Body of pancreas (tissue), 4 donors: ENCODE data around the gene VCP. TPM values are rescaled to one million over a fixed set of nuclear protein-coding genes. Genes with fewer than 3 reads are reported as not detected.

ENCODE experiments used
- ATAC-seq: fragments of 150-250 bp; one replicate; pipeline ENCODE4 v1.9.1; 2016
- DNase-seq, 4 donors: peaks; one replicate each; pipeline ENCODE4 v3.0.0-alpha.2; 2019
- H3K27ac ChIP-seq, 4 donors: fragments of 200-600 bp; sonication (generic); 1 replicate in 3 of 4; 2 replicates in 1 of 4; pipeline versions ENCODE4 v1.5.1 to v1.6.1; 2016 to 2019; ENCODE audit warnings: mild to moderate bottlenecking in 1 of 4, mixed read lengths in 1 of 4, moderate library complexity in 1 of 4
- H3K27me3 ChIP-seq, 2 donors: fragments of 200-600 bp; sonication (generic); one replicate each; pipeline ENCODE4 v1.6.0; 2016; ENCODE audit warnings: mild to moderate bottlenecking in 1 of 2
- H3K36me3 ChIP-seq, 2 donors: fragments of 200-600 bp; sonication (generic); replicated peaks in 1 of 2; 2 replicates each; pipeline ENCODE4 v1.5.1; 2016; ENCODE audit warnings: low read depth in 2 of 2; ENCODE audit not compliant: insufficient read depth in 1 of 2
- H3K4me1 ChIP-seq: fragments of 200-600 bp; sonication (generic); one replicate; pipeline ENCODE4 v1.6.0; 2016
- H3K4me3 ChIP-seq, 2 donors: fragments of 200-600 bp; sonication (generic); 1 replicate in 1 of 2; 2 replicates in 1 of 2; pipeline ENCODE4 v1.5.1; 2016 to 2019
- H3K9me3 ChIP-seq, 3 donors: fragments of 200-600 bp; sonication (generic); 1 replicate in 2 of 3; 2 replicates in 1 of 3; pipeline ENCODE4 v1.5.1; 2016
- POLR2A ChIP-seq, 3 donors: fragments of 450-650 bp; IDR thresholded peaks; one replicate each; pipeline ENCODE4 v1.6.1; 2016; ENCODE audit warnings: antibody characterized with exemption in 3 of 3, mild to moderate bottlenecking in 2 of 3
- WGBS, 2 donors: methylation state at CpG; one replicate each; pipeline ENCODE4 v1.1.5; 2017; 5-methylcytosine and 5-hydroxymethylcytosine counted together
- intact Hi-C: fragments of 100-400 bp; cut with DNase I; formaldehyde crosslinking; loops from one replicate; pipeline ENCODE4 v1.15.1; 2023
- total RNA-seq, 2 donors: library from RNA; depleted of rRNA; stranded (reverse); fragments of >200 nt; gene quantifications; one replicate each; pipeline ENCODE4 v1.1.0, GENCODE V29; 2016
- TF ChIP-seq, protein P1 (sequence below), 7 experiments: fragments of 450-650 bp in 4 of 7; fragments of 200-600 bp in 3 of 7; sonication (generic) in 3 of 7; IDR thresholded peaks; one replicate each; pipeline ENCODE4 v1.5.1; 2016 to 2019; ENCODE audit warnings: antibody characterized with exemption in 7 of 7

Gene VCP
- total RNA-seq, 2 donors from 2014 or later = 63.6 to 118 TPM

DNA sequence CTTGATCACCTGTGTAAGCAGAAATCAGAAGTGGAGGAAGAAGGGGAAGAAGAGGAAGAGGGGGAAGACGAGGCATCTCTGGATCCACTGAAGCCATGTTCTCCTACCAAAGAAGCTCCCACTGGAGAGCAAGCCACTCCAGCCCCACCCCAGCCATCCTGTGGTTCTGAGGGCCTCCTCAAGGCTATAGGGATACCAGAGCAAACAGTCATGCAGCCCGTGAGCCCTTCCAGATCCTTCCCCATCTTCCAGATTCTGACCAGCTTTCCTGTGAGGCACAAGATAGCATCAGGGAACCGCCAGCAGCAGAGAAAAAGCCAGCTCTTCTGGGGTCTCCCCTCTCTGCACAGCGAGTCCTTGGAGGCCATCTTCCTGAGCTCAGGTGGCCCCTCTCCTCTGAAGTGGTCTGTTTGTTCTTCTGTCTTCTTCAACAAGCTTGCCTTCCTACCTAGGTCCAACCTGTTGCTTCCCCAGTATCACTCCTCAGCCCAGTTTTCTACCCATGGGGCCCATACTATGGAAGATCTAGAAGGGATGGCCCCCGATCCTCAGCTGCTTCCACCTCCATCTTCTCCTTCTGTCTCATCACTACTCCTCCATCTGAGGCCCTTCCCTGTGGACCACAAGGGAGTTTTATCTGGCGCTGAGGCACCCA lies 29.4 kb downstream of the VCP start:
- Histone ChIP-seq H3K4me3 (no peak overlapping the region), H3K4me1 (no peaks in the 10 kb centered on the region), H3K27ac (no peak overlapping the region), H3K27me3 (no peaks in the 10 kb centered on the region), H3K9me3 (no peaks in the 10 kb centered on the region), H3K36me3 (no peaks in the 10 kb centered on the region)
- intact Hi-C loops = no loop called here
- TF ChIP-seq, protein P1, sequence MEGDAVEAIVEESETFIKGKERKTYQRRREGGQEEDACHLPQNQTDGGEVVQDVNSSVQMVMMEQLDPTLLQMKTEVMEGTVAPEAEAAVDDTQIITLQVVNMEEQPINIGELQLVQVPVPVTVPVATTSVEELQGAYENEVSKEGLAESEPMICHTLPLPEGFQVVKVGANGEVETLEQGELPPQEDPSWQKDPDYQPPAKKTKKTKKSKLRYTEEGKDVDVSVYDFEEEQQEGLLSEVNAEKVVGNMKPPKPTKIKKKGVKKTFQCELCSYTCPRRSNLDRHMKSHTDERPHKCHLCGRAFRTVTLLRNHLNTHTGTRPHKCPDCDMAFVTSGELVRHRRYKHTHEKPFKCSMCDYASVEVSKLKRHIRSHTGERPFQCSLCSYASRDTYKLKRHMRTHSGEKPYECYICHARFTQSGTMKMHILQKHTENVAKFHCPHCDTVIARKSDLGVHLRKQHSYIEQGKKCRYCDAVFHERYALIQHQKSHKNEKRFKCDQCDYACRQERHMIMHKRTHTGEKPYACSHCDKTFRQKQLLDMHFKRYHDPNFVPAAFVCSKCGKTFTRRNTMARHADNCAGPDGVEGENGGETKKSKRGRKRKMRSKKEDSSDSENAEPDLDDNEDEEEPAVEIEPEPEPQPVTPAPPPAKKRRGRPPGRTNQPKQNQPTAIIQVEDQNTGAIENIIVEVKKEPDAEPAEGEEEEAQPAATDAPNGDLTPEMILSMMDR (IDR thresholded peaks at IDR 0.05) = no peak
- TF ChIP-seq POLR2A (IDR thresholded peaks at IDR 0.05) = no peak
- DNase-seq = no peak
- ATAC-seq = no peak
- 92 to 96% methylated on average over 6 of the region's 6 CpGs for WGBS, 2 donors

DNA sequence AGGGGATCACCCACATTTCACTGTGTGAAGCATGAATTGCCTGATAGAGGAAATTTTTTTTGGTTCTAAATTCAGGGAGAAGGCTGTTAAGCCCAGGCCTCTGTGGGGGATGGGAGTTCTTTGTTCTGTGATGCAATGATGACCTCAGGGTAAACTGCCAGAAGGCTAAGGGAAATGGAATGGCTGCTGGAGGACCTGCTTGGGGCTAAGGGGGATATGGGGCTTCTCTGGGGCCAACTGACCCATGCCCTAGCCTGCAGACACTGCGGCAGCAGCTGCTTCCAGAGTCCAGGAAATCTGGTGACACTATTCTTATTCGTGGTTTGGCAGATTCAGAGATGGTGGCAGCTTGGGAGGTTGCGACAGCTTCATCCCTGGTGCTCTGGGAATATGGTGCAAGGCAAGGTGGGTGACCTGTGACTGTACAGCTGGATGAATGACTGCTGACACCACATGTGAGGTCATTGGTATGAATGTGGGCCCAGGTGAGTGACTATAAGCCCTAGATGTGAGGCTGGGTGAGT lies 30.3 kb downstream of the VCP start:
- H3K36me3 ChIP-seq = no peaks in the 10 kb centered on the region
- H3K9me3 ChIP-seq = no peaks in the 10 kb centered on the region
- ATAC-seq = peak; percentile 21
- no peaks in the 10 kb centered on the region for H3K4me1 ChIP-seq
- no peak for DNase-seq
- peak overlapping the region in 1 of 4 donors; percentile 2 for H3K27ac ChIP-seq
- TF ChIP-seq, protein P1 (IDR thresholded peaks at IDR 0.05) = no peak
- TF ChIP-seq POLR2A (IDR thresholded peaks at IDR 0.05) = no peak
- H3K4me3 ChIP-seq = no peak overlapping the region
- intact Hi-C loops = no loop called here
- H3K27me3 ChIP-seq = no peaks in the 10 kb centered on the region
- WGBS, 2 donors = 88 to 100% methylated on average over 1 to 3 of the region's 3 CpGs

DNA sequence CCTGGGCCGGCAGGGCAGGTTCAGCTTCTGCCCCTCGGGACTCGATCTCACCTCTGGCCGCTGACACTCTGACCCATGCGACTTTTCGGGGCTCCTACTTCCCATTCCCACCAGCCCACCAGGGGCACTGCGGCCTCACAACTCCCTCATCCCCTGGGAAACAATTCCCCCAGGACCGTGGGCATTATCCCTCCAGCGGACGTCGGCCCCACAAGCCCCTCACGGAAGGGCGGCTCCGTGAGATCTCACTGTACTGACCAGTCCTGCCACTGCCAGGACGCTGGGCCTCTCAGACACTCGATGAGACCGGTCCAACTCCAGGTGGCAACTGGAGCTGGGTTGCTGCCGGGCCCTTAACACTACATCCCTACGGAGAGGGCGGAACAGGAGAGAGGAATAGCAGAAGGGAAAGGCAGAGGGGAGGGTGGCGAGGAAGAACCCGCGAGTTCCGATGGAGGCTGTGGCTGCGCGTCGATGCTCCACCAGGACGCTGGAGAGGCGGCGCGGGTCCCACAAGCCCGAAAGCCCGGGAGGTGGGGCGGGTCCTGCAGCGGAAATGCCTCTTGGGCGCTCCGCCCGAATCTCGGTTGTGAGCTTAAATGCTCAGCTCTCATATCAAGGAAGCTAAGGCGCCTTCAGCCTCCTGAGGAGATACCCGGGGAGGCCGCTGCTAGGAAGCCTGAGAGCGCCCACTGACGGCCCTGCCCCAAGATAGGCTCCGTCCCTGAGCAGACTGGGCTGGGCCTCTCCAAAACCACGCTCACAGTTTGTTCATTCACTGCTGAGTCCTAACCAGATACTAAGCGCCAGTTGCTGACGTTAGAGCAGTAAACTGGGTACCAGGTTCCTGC lies 36.3 kb downstream of the VCP start:
- Histone ChIP-seq H3K9me3 (no peaks in the 10 kb centered on the region), H3K4me1 (no peaks in the 10 kb centered on the region), H3K36me3 (peaks cover 0 to 2% of the 10 kb centered on the region in 2 donors), H3K27ac (no peak overlapping the region), H3K27me3 (no peaks in the 10 kb centered on the region), H3K4me3 (no peak overlapping the region)
- TF ChIP-seq, protein P1 (IDR thresholded peaks at IDR 0.05) = no peak
- no peak for TF ChIP-seq POLR2A (IDR thresholded peaks at IDR 0.05)
- no peak for ATAC-seq
- WGBS, 2 donors = 72 to 85% methylated on average over 38 to 48 of the region's 48 CpGs
- peak in 1 of 4 donors; percentile 18 for DNase-seq
- intact Hi-C loops = no loop called here

DNA sequence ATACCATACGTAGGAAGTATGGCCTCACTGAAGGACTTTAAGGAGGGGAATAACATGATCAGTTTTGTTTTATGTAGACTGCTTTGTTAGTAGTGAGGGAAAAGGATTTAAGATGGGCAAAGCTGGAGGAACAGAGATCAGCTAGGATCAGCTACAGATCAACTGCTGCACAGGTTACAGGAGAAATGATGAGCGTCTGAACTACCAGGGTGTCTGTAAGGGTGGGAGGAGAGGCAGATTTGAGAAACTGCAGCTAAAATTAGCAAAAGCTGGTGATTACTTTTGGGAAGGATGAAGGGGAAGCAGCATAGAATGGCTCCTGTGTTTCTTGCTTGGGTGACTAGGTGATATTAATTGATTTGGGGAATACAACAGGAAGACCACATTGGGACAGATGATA lies 39.3 kb downstream of the VCP start:
- TF ChIP-seq, protein P1 (IDR thresholded peaks at IDR 0.05) = no peak
- no peak for TF ChIP-seq POLR2A (IDR thresholded peaks at IDR 0.05)
- intact Hi-C loops = no loop called here
- DNase-seq = no peak
- Histone ChIP-seq H3K9me3 (no peaks in the 10 kb centered on the region), H3K27ac (no peak overlapping the region), H3K4me1 (no peaks in the 10 kb centered on the region), H3K4me3 (no peak overlapping the region), H3K36me3 (peaks cover 0 to 2% of the 10 kb centered on the region in 2 donors), H3K27me3 (no peaks in the 10 kb centered on the region)
- ATAC-seq = no peak
- 85 to 92% methylated on average over 2 of the region's 2 CpGs for WGBS, 2 donors
